HG03571 (cell line): ENCODE results near the gene ZBTB34.

Experiments used
- ATAC-seq: cut with Tn5 transposase; IDR thresholded peaks from one replicate; pipeline ENCODE4 v1.9.1; 2021; ENCODE audit not compliant: unreplicated experiment

Gene ZBTB34

GRCh38 chr9:126875756-126876510 is 15.5 kb downstream of the ZBTB34 start:
- no peak for ATAC-seq

GRCh38 chr9:126876531-126876930 is 16.1 kb downstream of the ZBTB34 start:
- no peak for ATAC-seq

- no peak for ATAC-seq
These were observed 17.0 kb downstream of the ZBTB34 start for GRCh38 chr9:126877418-126877817.

- no peak for ATAC-seq
These were observed 18.8 kb downstream of the ZBTB34 start for GRCh38 chr9:126879288-126879687.

- ATAC-seq: no peak
These were observed 19.9 kb downstream of the ZBTB34 start for GRCh38 chr9:126880226-126880946.

GRCh38 chr9:126880947-126881332 is 20.5 kb downstream of the ZBTB34 start:
- no peak for ATAC-seq

GRCh38 chr9:126882746-126883145 is 22.3 kb downstream of the ZBTB34 start:
- no peak for ATAC-seq

- ATAC-seq: no peak
These were observed 23.2 kb downstream of the ZBTB34 start for GRCh38 chr9:126883636-126884035.

GRCh38 chr9:126885131-126885641 is 24.7 kb downstream of the ZBTB34 start:
- no peak for ATAC-seq

GRCh38 chr9:126886034-126886822 is 25.8 kb downstream of the ZBTB34 start:
- no peak for ATAC-seq

GRCh38 chr9:126886897-126887296 is 26.5 kb downstream of the ZBTB34 start:
- ATAC-seq: no peak

GRCh38 chr9:126891676-126892075 is 31.2 kb downstream of the ZBTB34 start:
- no peak for ATAC-seq

- no peak for ATAC-seq
These were observed 32.6 kb downstream of the ZBTB34 start for GRCh38 chr9:126893079-126893478.

- ATAC-seq: no peak
These were observed 33.7 kb downstream of the ZBTB34 start for GRCh38 chr9:126894052-126894603.

GRCh38 chr9:126902210-126902609 is 41.8 kb downstream of the ZBTB34 start:
- no peak for ATAC-seq

GRCh38 chr9:126904586-126904985 is 44.1 kb downstream of the ZBTB34 start:
- no peak for ATAC-seq

- ATAC-seq: no peak
These were observed 45.7 kb downstream of the ZBTB34 start for GRCh38 chr9:126906091-126906490.

- no peak for ATAC-seq
These were observed 46.6 kb downstream of the ZBTB34 start for GRCh38 chr9:126907058-126907457.

GRCh38 chr9:126914458-126915280 is 54.2 kb downstream of the ZBTB34 start, which contains the start of gene RALGPS1:
RALGPS1 (plus strand) TSS chr9:126914782; CDS start chr9:126962290, 47,508 bp downstream.
- ATAC-seq: peak; percentile 97

- ATAC-seq: no peak
These were observed 54.9 kb downstream of the ZBTB34 start for GRCh38 chr9:126915281-126915816.
